Pancreas (tissue), 10 donors: ENCODE measurements around the gene KCNE3. TPM values are rescaled to one million over a fixed set of nuclear protein-coding genes. Genes with fewer than 3 reads are reported as not detected.
A peak's percentile ranks its signal among the peaks of the same experiment; 100 is the strongest.

Source experiments
- ATAC-seq, 4 donors: fragments of 200-7000 bp; cut with Tn5 transposase; one replicate each; pipeline versions ENCODE4 v1.8.0 to v1.9.1; 2020; ENCODE audit warnings: mild to moderate bottlenecking in 4 of 4, moderate library complexity in 4 of 4
- DNase-seq, 6 donors: peaks; one replicate each; pipeline ENCODE4 v3.0.0-alpha.2; 2020
- FAIRE-seq: peaks from 2 replicates; lab custom pipeline; 2012; peaks lifted over from hg19 to GRCh38; lab: Jason Lieb, UNC
- H3K27ac ChIP-seq, 4 donors: fragments of 200-600 bp; sonication (generic); 1 replicate in 3 of 4; 2 replicates in 1 of 4; pipeline versions ENCODE4 v1.5.0 to v1.8.0; 2020
- H3K27me3 ChIP-seq, 4 donors: fragments of 200-600 bp; one replicate each; pipeline ENCODE4 v1.8.0; 2021
- H3K36me3 ChIP-seq, 3 donors: fragments of 200-600 bp; sonication (generic) in 1 of 3; one replicate each; pipeline versions ENCODE4 v1.5.0 to v1.8.0; 2020 to 2021
- H3K4me1 ChIP-seq, 3 donors: fragments of 200-600 bp; one replicate each; pipeline ENCODE4 v1.8.0; 2021
- H3K4me3 ChIP-seq, 4 donors: fragments of 200-600 bp; sonication (generic) in 2 of 4; one replicate each; pipeline versions ENCODE4 v1.5.0 to v1.8.0; 2020 to 2021
- H3K9me3 ChIP-seq, 4 donors: fragments of 200-600 bp; one replicate each; pipeline ENCODE4 v1.8.0; 2021
- CTCF ChIP-seq, 4 donors: fragments of 200-600 bp; sonication (generic) in 3 of 4; IDR thresholded peaks; one replicate each; pipeline versions ENCODE4 v1.5.0 to v1.8.0; 2021; ENCODE audit warnings: antibody characterized with exemption in 4 of 4
- WGBS, 2 donors: extraction: QIAGEN DNeasy Blood & Tissue Kit; methylation state at CpG; one replicate each; pipeline ENCODE4 v1.1.7; 2013; 5-methylcytosine and 5-hydroxymethylcytosine counted together
- intact Hi-C, 3 donors: fragments of 100-400 bp; cut with DNase I; formaldehyde crosslinking; loops; one replicate each; pipeline versions ENCODE4 v1.11.1 to v1.14.2; 2022
- polyA plus RNA-seq, 2 donors: library from polyadenylated mRNA; stranded (reverse); fragments of 200-250 nt; gene quantifications; one replicate each; pipeline ENCODE4 v1.2.3, GENCODE V29; 2013
- total RNA-seq, 6 donors: library from RNA; stranded (reverse); fragmentation: NEBNext Ultra II Directional in 4 of 6; extraction: Animal tissue kit (Norgen Biotek cat#: 25700) in 4 of 6; gene quantifications; one replicate each; pipeline versions ENCODE4 v1.2.1 to v1.2.4, GENCODE V29; 2021 to 2023
- donor health status: healthy with polysubstance abuse.
- donor health status: DM: no; HTN: no; CAD: no; lungs with moderate emphysema.
- donor health status: DM: no; HTN: no; CAD: no.
- donor health status: control.
- donor health status: control.
- donor health status: Bipolar disorder and iron deficiency.
- donor health status: DM: yes; HTN: yes; CAD: no.
- donor health status: DM: no; HTN: no; CAD: no.
- donor health status: DM: no; HTN: no; CAD: no.
- donor health status: DM: yes; HTN: yes; CAD: no.

KCNE3 gene
- total and polyA plus RNA-seq, 8 donors = 4.1 to 10.9 (median 5.1) TPM

GRCh38 chr11:74447720-74448119, 19.6 kb downstream of the KCNE3 start:
- FAIRE-seq = no peak

GRCh38 chr11:74446532-74446938, 20.8 kb downstream of the KCNE3 start:
- intact Hi-C loops = loop anchor here in 2 of 3 donors (5.0 kb wide), 2 partner anchors 54 to 189 kb away; no protein-coding TSS in a partner anchor
- TF ChIP-seq CTCF (IDR thresholded peaks at IDR 0.05) = no peak
- DNase-seq (no peak), FAIRE-seq (no peak), ATAC-seq (no peak)
- Histone ChIP-seq H3K9me3 (no peaks in the 10 kb centered on the region), H3K4me1 (peaks cover 18 to 28% (median 24%) of the 10 kb centered on the region in 3 donors), H3K27ac (no peak overlapping the region), H3K27me3 (no peaks in the 10 kb centered on the region), H3K36me3 (no peaks in the 10 kb centered on the region), H3K4me3 (no peak overlapping the region)
- 89 to 95% methylated on average over 1 of the region's 1 CpG for WGBS, 2 donors

More at GRCh38 chr11:74447720-74448119, 19.6 kb downstream of the KCNE3 start:
- Histone ChIP-seq H3K27me3 (no peaks in the 10 kb centered on the region), H3K4me1 (peaks cover 15 to 23% (median 18%) of the 10 kb centered on the region in 3 donors), H3K9me3 (no peaks in the 10 kb centered on the region), H3K4me3 (no peak overlapping the region), H3K36me3 (no peaks in the 10 kb centered on the region), H3K27ac (no peak overlapping the region)
- TF ChIP-seq CTCF (IDR thresholded peaks at IDR 0.05) = no peak
- intact Hi-C loops = loop anchor here in 2 of 3 donors (5.0 kb wide), 2 partner anchors 55 to 190 kb away; no protein-coding TSS in a partner anchor
- ATAC-seq (no peak), DNase-seq (no peak)

- DNase-seq (peak in 4 of 6 donors; percentile 53 to 83 (median 65)), ATAC-seq (peak; percentile 45 to 77 (median 68)), FAIRE-seq (no peak)
- H3K27me3 ChIP-seq = no peaks in the 10 kb centered on the region
- H3K4me1 ChIP-seq = peaks cover 18 to 28% (median 24%) of the 10 kb centered on the region in 3 donors
- TF ChIP-seq CTCF (IDR thresholded peaks at IDR 0.05) = no peak
- no peaks in the 10 kb centered on the region for H3K36me3 ChIP-seq
- H3K27ac ChIP-seq = peak overlapping the region in 1 of 4 donors; percentile 67
- intact Hi-C loops = loop anchor here in 1 of 3 donors (5.0 kb wide), 1 partner anchor 192 kb away; no protein-coding TSS in a partner anchor
- WGBS, 2 donors = 54 to 57% methylated on average over 9 of the region's 9 CpGs
- no peaks in the 10 kb centered on the region for H3K9me3 ChIP-seq
- no peak overlapping the region for H3K4me3 ChIP-seq
Measured at GRCh38 chr11:74444173-74444826, 23.0 kb downstream of the KCNE3 start.

- peak in 1 of 4 donors; percentile 21 for TF ChIP-seq CTCF (IDR thresholded peaks at IDR 0.05)
- 22 to 28% methylated on average over 8 of the region's 8 CpGs for WGBS, 2 donors
- peak in 5 of 6 donors; percentile 61 to 81 (median 73) for DNase-seq
- no peak overlapping the region for H3K4me3 ChIP-seq
- H3K36me3 ChIP-seq = no peaks in the 10 kb centered on the region
- peak; percentile 92 to 95 (median 93) for ATAC-seq
- H3K27ac ChIP-seq = peak overlapping the region; percentile 19 to 72 (median 46)
- no peaks in the 10 kb centered on the region for H3K9me3 ChIP-seq
- H3K27me3 ChIP-seq = no peaks in the 10 kb centered on the region
- FAIRE-seq = no peak
- intact Hi-C loops = loop anchor here in 1 of 3 donors (5.0 kb wide), 1 partner anchor 191 kb away; no protein-coding TSS in a partner anchor
- peaks cover 18 to 28% (median 24%) of the 10 kb centered on the region in 3 donors for H3K4me1 ChIP-seq
Measured at GRCh38 chr11:74443071-74443864, 24.1 kb downstream of the KCNE3 start.
